ENCODE measurements around the gene FARSA. TPM values are rescaled to one million over a fixed set of nuclear protein-coding genes. Genes with fewer than 3 reads are reported as not detected.
A peak's percentile ranks its signal among the peaks of the same experiment; 100 is the strongest.
"Not testable (repeated sequence)": the region's sequence is repeated elsewhere in the genome, so short reads cannot be mapped to it uniquely, and the experiment has no call there.

FARSA gene
- total RNA-seq, 1 experiment from 2014 or later: 83.7 TPM

GRCh38 chr19:12953799-12954611 is 20.5 kb upstream of the FARSA start:
- no peak for DNase-seq (ENCODE audit: low read depth)

- DNase-seq (ENCODE audit: low read depth): peak; percentile 43
These were observed 19.8 kb upstream of the FARSA start for GRCh38 chr19:12953138-12953798.

- DNase-seq (ENCODE audit: low read depth): peak; percentile 67
These were observed 19.1 kb upstream of the FARSA start for GRCh38 chr19:12952488-12953137.

- DNase-seq (ENCODE audit: low read depth): not testable (repeated sequence)
These were observed 18.5 kb upstream of the FARSA start for GRCh38 chr19:12952050-12952449.

- DNase-seq (ENCODE audit: low read depth): no peak
These were observed 16.1 kb upstream of the FARSA start for GRCh38 chr19:12949363-12950283.

GRCh38 chr19:12948612-12949362 is 15.3 kb upstream of the FARSA start:
- no peak for DNase-seq (ENCODE audit: low read depth)

GRCh38 chr19:12947702-12948611 is 14.4 kb upstream of the FARSA start:
- DNase-seq (ENCODE audit: low read depth): no peak

GRCh38 chr19:12946731-12947496 is 13.4 kb upstream of the FARSA start:
- DNase-seq (ENCODE audit: low read depth): no peak

GRCh38 chr19:12946092-12946721 is 12.7 kb upstream of the FARSA start:
- DNase-seq (ENCODE audit: low read depth): peak; percentile 83

- DNase-seq (ENCODE audit: low read depth): peak; percentile 96
These were observed 12.1 kb upstream of the FARSA start, which contains the start of gene RAD23A for GRCh38 chr19:12945479-12946091. RAD23A (plus strand) TSS chr19:12945862; CDS start chr19:12945949, 87 bp downstream.

GRCh38 chr19:12944104-12944674 is 10.7 kb upstream of the FARSA start:
- no peak for DNase-seq (ENCODE audit: low read depth)

GRCh38 chr19:12943437-12944044 is 10.0 kb upstream of the FARSA start:
- no peak for DNase-seq (ENCODE audit: low read depth)

- DNase-seq (ENCODE audit: low read depth): no peak
These were observed 7.4 kb upstream of the FARSA start for GRCh38 chr19:12940897-12941296.

- no peak for DNase-seq (ENCODE audit: low read depth)
These were observed 6.5 kb upstream of the FARSA start for GRCh38 chr19:12939975-12940423.

- peak; percentile 39 for DNase-seq (ENCODE audit: low read depth)
These were observed 5.5 kb upstream of the FARSA start for GRCh38 chr19:12938779-12939601.
